Pons (tissue), 1 donor: ENCODE data around the gene GNAI2.
A peak's percentile ranks its signal among the peaks of the same experiment; 100 is the strongest.

ENCODE experiments used
- DNase-seq: peaks from one replicate; pipeline ENCODE4 v3.0.0-alpha.2; 2016; ENCODE audit warnings: low spot score

The GNAI2 gene

DNA sequence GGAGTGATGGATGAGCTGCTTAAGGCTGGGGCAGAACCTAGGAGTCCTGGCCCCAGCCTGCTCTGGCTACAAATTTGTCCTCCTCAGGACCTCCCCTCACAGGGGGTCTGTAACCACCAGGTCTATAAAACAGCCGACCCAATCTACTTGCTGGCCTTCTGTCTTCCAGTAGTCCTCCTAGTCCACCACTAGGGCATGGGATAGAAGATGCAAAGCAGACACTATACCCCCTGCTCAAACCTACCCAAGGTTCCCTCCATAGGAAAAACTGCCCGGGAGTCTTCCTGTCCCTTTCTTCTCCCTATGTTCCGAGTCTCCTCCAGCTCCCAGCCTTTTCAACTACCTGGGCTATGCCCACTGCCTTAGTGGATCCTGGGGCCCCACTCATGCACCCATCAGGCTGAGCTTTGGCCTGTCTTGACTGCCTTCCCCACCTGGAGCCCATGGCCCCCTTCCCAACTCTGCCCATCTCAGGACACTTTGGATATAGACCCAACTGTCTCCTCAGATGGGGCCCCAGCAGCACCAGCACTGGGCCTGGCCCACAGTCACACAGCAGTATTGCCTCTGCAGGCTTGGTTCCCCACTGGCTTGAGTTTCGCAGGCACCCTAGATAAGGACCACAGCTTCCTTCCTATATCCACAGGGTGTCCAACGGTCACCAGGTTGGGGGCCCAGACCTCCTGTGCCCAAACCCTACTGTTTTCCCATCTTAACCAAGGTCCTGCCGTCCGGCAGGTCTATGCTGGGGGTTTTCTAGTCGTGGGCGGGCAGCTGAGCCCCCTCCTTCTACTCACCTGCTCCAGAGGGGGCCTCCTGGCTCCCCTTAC lies 62.1 kb downstream of the GNAI2 start:
- DNase-seq, result no peak

DNA sequence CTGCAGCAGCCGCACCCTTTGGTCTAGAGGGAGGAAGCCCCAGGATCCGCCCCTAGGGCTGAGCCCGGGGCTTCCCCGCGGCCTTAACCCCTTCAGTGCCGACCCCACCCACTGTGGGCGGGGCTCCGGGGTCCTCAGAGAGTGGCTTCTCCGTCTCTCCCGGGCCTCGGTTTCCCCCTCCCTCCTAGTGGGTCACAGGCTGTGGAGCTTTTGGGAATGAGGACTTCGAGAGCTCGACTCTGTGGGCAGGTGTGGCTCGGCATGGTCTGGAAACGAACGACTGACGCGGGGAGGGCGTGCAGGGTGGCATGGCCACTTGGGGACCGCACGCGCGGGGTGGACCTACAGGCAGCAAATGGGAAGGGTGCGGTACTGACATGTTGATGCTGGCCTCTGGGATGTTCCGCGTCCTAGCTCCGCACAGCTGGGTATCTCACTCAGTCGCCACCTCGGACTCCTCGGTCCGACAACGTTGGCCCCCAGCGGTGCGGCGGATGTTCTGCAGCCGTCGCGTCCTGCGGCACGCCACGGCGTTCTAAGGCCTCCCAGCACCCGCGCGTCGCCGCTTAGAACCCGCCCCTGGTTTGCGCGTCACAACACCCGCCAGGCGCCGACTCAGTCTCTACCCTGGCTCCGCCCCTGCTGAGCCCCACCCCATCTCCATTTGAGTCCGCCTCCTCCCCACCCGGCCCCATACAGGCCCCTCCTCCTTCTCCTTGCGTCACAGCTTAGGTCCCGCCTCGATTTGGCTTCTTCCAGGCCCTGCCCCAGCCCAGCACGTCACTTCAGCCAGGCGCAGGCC lies 63.0 kb downstream of the GNAI2 start, which contains the start of the genes HYAL3 and NAA80:
HYAL3 (minus strand) TSS at position 570 of the 802 bp plus-strand sequence. CDS start 3,803 bp downstream, outside the sequence.
NAA80 (minus strand) TSS at position 570 of the 802 bp plus-strand sequence. CDS start 1,942 bp downstream, outside the sequence.
- DNase-seq, result peak; percentile 100

DNA sequence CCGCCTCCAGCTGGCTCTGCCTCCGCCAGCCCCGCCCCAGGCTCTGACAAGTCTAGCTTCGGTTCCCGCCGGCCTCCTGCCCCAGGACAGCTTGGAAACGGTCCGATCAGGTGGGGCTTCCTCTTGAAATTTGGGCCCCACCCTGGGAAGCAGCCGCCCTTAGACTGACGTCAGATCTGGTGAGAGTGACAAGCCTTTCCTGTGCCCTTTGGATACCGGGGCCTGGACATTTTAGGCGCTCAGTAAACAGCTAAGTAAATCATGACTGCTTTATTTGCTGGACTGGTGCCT lies 63.6 kb downstream of the GNAI2 start:
- DNase-seq, result no peak

DNA sequence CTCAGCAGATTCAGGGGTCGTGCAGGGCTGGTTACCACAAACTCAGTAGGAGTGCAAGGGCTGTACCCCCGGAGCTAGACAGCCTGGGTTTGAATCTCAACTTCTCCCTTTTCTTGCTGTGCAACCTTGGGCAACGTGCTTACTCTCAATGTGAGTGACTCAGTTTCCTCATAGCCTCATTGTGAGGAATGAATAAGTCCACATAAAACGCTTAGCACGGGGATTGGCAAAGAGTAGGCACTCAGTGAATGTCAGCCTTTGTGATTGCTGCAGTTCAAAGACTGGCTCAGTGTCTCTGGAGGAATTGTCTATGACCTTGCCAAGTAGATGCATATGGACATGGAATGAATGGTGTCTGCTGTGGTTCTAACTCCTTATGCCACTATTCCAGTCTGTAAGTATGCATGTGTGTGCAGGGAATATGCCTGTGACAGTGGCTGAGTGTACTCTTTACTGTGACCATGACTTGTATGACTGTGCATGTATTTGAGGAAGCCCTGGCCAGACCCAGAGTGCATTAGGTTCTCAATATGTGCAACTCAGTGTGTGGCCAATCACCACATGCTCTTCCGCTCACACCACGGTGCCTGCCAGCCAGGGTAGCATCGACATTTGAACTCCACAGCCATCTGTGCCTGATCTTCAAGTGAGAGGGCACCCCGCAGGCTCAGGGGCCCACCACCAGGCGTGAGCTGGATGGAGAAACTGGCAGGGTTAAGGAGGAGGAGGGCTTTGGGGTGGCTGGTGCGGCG lies 64.1 kb downstream of the GNAI2 start:
- DNase-seq, result peak; percentile 98

DNA sequence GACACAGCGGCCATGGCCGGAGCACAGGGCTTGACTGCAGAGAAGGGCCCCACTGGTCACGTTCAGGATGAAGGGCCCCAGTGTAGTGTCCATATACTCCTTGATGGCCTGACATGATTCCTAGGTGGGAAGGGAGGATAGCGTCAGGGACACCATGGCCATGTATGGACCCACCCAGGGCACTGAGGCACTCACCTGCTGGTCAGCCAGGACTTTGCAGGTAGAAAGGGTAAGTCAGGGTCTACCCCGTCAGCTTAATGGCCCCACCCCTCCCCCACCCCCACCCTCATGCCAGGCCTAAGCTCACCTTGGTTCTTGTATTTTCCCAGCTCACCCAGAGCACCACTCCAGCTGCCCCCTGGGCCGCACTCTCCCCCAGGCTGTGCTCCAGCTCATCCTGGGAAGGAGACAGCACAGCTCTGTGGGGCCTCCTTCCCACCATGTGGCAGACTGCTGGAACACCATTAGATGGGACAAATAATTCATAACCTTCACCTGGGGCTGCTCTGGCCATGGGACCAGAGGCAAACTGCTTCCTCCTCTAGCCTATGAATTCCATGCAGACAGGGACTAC lies 64.8 kb downstream of the GNAI2 start:
- DNase-seq, result no peak

DNA sequence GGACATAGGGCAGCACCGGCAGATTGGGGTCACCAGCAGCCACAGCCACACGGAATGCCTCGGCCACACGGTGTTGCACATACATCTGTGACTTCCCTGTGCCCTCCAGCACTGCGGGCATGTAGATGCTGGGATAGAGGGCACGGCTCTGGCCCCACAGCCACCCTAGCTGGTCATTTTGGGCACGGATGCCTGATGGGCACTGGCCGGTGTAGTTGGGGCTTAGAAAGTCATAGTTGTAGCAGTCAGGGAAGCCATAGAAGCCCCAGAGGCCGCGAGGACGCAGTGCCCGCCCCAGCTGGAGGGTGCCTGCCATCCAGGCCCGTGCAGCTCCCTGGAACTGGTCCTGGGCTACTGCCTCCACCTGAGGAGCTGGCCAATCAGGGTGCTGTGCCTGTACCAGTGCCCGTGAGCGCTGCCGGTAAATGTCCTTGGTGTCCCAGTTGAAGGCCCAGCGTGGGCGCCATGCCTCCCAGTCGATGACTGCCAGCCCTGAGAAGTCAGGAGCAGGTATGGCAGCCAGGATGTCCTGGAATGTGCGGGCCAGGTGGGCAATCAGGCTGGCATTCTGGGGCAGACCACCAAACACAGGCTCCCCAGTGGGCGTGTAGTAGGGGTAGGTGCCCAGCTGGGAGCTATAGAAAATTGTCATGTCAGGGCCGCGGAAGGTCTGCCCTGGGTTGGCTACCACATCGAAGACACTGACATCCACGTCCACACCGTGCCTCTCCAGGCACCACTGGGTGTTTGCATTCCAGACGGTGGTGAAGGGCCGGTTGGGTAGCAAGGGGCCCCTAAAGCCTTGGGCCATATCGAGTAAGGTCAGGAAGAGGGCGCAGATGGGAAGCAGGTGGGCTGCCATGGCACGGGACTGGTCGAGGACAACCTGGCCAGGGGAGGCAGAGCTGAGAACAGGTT lies 66.3 kb downstream of the GNAI2 start:
- DNase-seq, result no peak

DNA sequence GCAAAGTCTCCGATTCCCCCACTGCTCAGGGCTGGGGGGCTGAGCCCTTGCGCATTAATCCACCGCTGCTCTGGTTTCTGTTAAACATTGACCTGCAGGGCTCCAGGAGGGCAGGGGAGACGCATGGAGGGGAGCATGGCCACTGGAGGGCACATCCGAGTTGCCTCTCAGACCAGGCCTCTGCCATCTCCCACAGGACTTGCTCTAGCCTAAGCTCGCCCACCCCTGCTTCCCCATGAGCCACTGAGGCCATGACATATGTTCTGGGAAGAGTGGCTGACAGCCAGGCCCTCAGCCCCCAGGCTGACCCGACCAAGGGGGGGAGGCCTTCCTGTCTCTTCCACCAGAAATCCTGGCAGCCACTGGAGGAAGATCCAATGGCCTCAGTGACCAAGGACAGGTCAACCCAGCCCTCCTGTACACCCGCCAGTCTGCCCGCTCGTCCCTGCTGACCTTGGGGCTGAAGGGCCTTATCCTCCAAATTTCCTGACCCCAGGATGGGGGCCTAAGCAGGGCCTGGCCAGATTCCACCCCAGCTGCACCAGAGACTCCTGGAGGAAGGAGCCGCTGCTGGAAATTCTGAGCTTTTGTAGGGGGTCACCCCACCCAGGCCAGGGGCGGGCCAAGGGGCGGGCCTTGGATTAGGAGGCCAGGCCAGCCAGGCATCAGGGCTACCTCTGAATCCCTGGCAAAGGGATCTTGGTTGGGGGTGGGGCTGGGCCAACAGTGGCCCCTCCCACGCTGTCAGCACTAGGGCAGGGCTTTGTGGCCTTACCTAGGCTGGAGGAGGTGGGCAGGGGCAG lies 67.2 kb downstream of the GNAI2 start, which contains the start of gene HYAL1:
HYAL1 (minus strand) TSS at position 562 of the 803 bp plus-strand sequence. CDS start 618 bp downstream, outside the sequence.
- DNase-seq, result no peak

DNA sequence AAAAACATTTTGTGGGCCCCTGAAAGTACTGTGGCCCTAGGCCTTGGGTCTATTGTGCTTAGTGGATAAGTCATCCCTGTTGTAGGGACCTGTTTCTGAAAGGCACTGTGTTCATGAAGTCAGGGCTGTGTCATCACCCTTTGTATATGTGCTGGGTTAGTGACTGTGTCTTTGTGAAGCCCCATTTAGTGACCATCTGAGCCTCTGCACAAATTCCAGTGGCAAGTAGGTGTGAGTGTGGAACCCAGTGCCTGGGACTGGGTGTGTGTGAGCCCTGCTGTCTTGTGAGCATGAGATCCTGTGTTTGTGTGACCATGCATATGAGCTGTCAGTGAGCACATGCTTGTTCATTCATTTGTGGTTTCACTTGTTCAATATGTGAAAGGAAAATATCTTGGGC lies 68.6 kb downstream of the GNAI2 start:
- DNase-seq, result no peak
